Measurements from ENCODE around the gene OR10C1.

DNA sequence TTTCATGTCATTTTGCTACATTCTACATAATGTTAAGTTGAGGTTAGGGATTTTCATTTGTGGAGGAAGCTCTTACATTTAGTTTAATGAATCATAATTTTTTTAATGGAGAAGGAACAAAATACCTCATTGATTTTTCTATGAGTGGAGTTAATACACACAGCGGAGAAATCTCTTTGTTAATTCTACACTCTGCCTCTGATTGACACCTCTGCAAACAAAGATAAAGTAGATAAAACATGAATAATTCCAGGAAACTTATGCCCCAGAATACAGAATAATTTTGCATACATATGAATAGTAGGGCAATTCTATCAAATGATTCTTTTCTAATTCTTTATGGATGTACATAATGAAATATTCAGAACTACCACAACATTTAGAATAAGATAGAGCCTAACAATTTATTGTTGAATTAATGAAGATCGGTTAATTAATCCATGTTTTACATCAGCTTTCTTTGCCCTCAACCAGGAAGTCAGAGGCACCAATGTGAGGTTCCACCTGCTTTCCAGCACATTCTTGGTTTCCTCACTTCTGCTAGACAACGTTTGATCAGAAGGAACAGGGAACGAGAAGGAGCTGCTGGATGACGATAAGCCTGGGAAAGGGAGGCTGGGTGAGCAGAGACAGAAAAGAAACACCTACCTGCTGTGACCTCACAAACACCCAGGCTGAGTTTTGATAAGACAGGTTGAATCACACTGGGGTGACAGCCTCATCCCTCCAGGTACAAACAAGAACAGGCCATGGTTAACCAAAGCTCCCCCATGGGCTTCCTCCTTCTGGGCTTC, 22.1 kb downstream of the OR10C1 start:
- TF ChIP-seq POLR2AphosphoS5 (IDR thresholded peaks at IDR 0.05; ENCODE audit: low read depth, low read length): no peak
- TF ChIP-seq, protein P1, sequence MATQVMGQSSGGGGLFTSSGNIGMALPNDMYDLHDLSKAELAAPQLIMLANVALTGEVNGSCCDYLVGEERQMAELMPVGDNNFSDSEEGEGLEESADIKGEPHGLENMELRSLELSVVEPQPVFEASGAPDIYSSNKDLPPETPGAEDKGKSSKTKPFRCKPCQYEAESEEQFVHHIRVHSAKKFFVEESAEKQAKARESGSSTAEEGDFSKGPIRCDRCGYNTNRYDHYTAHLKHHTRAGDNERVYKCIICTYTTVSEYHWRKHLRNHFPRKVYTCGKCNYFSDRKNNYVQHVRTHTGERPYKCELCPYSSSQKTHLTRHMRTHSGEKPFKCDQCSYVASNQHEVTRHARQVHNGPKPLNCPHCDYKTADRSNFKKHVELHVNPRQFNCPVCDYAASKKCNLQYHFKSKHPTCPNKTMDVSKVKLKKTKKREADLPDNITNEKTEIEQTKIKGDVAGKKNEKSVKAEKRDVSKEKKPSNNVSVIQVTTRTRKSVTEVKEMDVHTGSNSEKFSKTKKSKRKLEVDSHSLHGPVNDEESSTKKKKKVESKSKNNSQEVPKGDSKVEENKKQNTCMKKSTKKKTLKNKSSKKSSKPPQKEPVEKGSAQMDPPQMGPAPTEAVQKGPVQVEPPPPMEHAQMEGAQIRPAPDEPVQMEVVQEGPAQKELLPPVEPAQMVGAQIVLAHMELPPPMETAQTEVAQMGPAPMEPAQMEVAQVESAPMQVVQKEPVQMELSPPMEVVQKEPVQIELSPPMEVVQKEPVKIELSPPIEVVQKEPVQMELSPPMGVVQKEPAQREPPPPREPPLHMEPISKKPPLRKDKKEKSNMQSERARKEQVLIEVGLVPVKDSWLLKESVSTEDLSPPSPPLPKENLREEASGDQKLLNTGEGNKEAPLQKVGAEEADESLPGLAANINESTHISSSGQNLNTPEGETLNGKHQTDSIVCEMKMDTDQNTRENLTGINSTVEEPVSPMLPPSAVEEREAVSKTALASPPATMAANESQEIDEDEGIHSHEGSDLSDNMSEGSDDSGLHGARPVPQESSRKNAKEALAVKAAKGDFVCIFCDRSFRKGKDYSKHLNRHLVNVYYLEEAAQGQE (IDR thresholded peaks at IDR 0.05; ENCODE audit: insufficient read depth in 1 of 2, low read depth in 2 of 2, low read length in 2 of 2): no peak
- no peak for TF ChIP-seq FOXP2 (optimal IDR thresholded peaks at IDR 0.05; ENCODE audit: borderline replicate concordance, extremely low read depth, extremely low read length, insufficient read depth)
- no peak for TF ChIP-seq SIN3A (IDR thresholded peaks at IDR 0.05; ENCODE audit: borderline replicate concordance, insufficient read depth, low read length)
- TF ChIP-seq TAF1 (IDR thresholded peaks at IDR 0.05; ENCODE audit: borderline replicate concordance, insufficient read depth, low read length): no peak

Measured in PFSK-1 (cell line).